Measurements from ENCODE around the gene MRPL53.

The MRPL53 gene

DNA sequence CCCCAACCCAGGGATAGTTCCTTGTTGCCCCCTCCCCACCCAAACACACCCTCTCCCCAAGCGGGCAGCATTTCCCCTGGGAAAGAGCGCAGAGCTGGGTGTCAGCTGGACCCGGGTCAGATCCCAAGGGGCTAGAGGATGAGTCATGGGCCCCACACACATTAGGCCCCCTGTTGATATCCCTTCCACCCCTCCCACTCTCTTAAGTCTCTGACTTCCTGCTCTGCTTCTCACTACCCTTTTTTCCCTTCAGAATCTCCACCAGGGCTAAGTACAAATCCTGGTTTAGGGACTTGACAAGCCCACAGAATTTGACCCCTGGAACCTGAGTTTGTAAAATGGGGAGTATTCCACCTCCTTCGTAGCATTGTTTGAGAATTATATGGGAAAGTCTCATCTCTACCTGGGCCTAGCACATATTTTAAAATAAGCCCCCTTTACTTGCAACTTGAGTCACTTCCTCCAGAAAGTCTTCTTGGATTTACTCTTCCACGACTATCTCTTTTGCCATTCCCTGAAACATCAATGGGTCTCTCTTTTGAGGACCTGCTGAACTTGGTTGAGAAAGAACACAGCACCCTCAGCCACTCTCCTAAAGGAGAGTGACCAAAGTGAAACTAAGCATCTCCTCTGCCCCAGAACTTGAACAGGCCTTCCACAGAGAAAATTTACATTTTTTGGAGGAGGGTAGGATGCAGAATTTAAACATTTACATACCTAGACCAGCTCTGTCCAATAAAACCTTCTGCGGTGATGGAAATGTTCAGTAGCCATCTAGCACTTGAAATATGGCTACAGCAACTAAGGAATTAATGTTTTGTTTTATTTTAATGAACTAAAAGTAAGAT, 35.4 kb downstream of the MRPL53 start:
- peaks cover 7% of the 10 kb centered on the region for H3K36me3 ChIP-seq (ENCODE audit: control insufficient read depth, insufficient read depth, low read length)
- H3K4me1 ChIP-seq (ENCODE audit: control insufficient read depth, insufficient read depth, low read length): peaks cover 22% of the 10 kb centered on the region
- no peaks in the 10 kb centered on the region for H3K9me3 ChIP-seq (ENCODE audit: control insufficient read depth, low read length)
- WGBS, 2 experiments: 76 to 80% methylated on average over 5 to 6 of the region's 6 CpGs
- H3K4me3 ChIP-seq (ENCODE audit: insufficient read depth, low read depth, low read length): no peak overlapping the region
- H3K27me3 ChIP-seq (ENCODE audit: control insufficient read depth, insufficient read depth, low read length, poor library complexity, severe bottlenecking): peaks cover 13% of the 10 kb centered on the region
- H3K27ac ChIP-seq (ENCODE audit: insufficient read depth, low read depth, low read length, poor library complexity, severe bottlenecking): no peak overlapping the region

DNA sequence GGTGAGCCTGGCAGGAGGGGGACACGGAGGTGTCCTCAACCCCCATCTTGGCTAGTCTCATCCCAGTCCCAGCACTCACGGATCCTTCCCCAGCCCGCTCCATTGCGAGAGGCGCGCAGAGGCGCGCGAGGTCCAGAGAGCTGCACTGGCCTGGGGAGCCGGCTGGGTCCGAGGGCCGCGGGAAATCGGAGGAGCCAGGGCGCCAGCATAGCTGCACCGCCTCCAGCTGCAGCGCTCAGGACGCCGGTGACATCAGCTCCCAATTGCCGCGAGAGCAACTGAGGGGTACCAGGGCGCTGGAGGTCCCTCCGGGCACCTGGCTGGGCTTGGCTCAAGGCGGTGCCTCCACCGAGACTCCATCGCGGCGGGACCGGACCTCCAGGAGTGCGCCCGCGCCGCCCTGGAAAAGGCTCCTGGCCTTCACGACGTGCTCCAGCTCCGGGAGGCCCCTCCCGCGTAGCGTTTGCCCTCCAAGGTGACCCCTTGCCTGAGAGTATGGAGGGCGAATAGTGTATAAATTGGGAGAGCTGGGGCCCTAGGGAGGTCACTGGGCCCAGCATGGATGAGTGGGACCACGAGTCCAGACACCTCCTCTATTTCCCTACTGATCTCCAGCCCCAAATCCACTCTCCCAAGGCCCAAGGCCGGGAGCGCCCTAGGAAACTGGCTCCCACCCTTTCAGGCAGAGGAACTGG, 36.2 kb downstream of the MRPL53 start:
- Histone ChIP-seq H3K27me3 (ENCODE audit: control insufficient read depth, insufficient read depth, low read length, poor library complexity, severe bottlenecking) (peaks cover 5% of the 10 kb centered on the region), H3K27ac (ENCODE audit: insufficient read depth, low read depth, low read length, poor library complexity, severe bottlenecking) (no peak overlapping the region), H3K36me3 (ENCODE audit: control insufficient read depth, insufficient read depth, low read length) (peaks cover 7% of the 10 kb centered on the region), H3K4me1 (ENCODE audit: control insufficient read depth, insufficient read depth, low read length) (peaks cover 17% of the 10 kb centered on the region), H3K4me3 (ENCODE audit: insufficient read depth, low read depth, low read length) (no peak overlapping the region), H3K9me3 (ENCODE audit: control insufficient read depth, low read length) (no peaks in the 10 kb centered on the region)
- 95% methylated on average over 43 of the region's 43 CpGs for WGBS, 2 experiments

GRCh38 chr2:74430502-74430901, 42.0 kb downstream of the MRPL53 start:
- no peaks in the 10 kb centered on the region for H3K9me3 ChIP-seq (ENCODE audit: control insufficient read depth, low read length)
- H3K27me3 ChIP-seq (ENCODE audit: control insufficient read depth, insufficient read depth, low read length, poor library complexity, severe bottlenecking): no peaks in the 10 kb centered on the region
- no peaks in the 10 kb centered on the region for H3K4me1 ChIP-seq (ENCODE audit: control insufficient read depth, insufficient read depth, low read length)
- no peak overlapping the region for H3K4me3 ChIP-seq (ENCODE audit: insufficient read depth, low read depth, low read length)
- no peak overlapping the region for H3K27ac ChIP-seq (ENCODE audit: insufficient read depth, low read depth, low read length, poor library complexity, severe bottlenecking)
- WGBS, 2 experiments: 94 to 95% methylated on average over 11 of the region's 11 CpGs
- peaks cover 25% of the 10 kb centered on the region for H3K36me3 ChIP-seq (ENCODE audit: control insufficient read depth, insufficient read depth, low read length)

DNA sequence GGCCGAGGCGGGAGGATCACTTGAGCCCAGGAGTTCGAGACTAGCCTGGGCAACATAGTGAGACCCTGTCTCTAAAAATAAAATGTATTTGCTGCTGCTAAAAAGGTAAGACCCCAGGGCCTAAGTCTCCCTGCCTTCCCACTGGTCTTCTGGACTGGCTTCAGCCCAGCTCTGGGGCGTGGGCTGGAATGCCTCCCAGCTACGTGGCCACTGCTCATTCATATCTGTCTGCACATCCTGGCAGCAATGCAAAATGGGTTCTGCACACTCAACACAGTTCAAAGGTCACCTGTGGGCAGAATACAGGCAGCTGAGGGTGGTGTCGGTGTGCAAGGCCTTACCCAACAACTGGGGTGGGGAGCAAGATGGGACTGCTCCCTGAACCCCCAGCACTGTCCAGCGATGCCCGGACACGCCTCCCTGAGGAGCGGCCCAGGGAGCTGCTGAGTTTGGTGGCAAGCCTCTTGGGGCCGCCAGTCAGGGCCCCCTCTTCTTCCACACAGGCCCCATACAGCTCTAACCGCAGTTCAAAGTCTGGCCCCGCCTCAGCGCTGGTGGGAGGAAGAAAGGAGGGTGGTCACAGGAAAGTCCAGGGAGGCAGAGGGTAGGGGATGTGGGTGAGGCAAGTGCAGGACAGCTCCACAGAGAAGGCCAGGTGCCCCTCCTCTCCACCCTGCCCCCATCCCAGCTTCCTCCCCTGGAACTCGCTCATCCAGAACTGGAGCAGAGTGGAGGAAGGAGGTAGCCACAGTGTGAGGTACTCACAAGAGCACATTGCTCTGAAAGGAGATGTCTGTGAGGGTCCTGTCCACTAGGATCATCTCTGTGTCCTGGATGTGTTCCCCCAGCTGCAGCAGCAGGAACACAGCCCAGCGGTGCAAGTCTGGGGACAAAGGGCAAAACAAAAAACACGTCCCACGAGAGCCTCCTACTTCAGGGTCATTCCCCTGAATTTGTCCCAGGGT, 42.7 kb downstream of the MRPL53 start:
- Histone ChIP-seq H3K27ac (ENCODE audit: insufficient read depth, low read depth, low read length, poor library complexity, severe bottlenecking) (no peak overlapping the region), H3K36me3 (ENCODE audit: control insufficient read depth, insufficient read depth, low read length) (peaks cover 31% of the 10 kb centered on the region), H3K4me3 (ENCODE audit: insufficient read depth, low read depth, low read length) (no peak overlapping the region), H3K27me3 (ENCODE audit: control insufficient read depth, insufficient read depth, low read length, poor library complexity, severe bottlenecking) (no peaks in the 10 kb centered on the region), H3K9me3 (ENCODE audit: control insufficient read depth, low read length) (no peaks in the 10 kb centered on the region), H3K4me1 (ENCODE audit: control insufficient read depth, insufficient read depth, low read length) (no peaks in the 10 kb centered on the region)
- 93 to 95% methylated on average over 18 of the region's 18 CpGs for WGBS, 2 experiments

DNA sequence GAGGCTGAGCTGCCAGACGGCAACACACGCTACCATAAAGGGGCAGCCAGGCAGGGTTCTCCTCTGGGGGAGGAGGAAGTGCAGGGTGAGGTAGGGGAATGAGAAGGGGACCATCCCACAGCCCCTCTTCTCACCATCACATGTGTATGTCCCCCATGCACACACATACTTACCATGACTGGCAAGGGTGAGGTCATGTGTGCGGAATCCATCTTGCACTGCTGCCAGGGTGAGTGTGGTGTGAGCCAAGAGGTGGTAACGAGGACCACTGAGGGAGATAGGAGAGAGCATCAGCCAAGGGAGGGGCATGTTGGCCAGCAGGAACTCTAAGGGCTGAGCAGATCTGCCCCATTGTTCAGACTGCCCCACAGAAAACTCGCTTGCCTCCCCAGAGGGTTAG, 43.8 kb downstream of the MRPL53 start:
- Histone ChIP-seq H3K27me3 (ENCODE audit: control insufficient read depth, insufficient read depth, low read length, poor library complexity, severe bottlenecking) (no peaks in the 10 kb centered on the region), H3K4me3 (ENCODE audit: insufficient read depth, low read depth, low read length) (no peak overlapping the region), H3K9me3 (ENCODE audit: control insufficient read depth, low read length) (no peaks in the 10 kb centered on the region), H3K36me3 (ENCODE audit: control insufficient read depth, insufficient read depth, low read length) (peaks cover 31% of the 10 kb centered on the region), H3K27ac (ENCODE audit: insufficient read depth, low read depth, low read length, poor library complexity, severe bottlenecking) (no peak overlapping the region), H3K4me1 (ENCODE audit: control insufficient read depth, insufficient read depth, low read length) (no peaks in the 10 kb centered on the region)
- WGBS, 2 experiments: 93 to 96% methylated on average over 5 of the region's 5 CpGs

GRCh38 chr2:74427551-74427950, 44.9 kb downstream of the MRPL53 start:
- Histone ChIP-seq H3K27me3 (ENCODE audit: control insufficient read depth, insufficient read depth, low read length, poor library complexity, severe bottlenecking) (no peaks in the 10 kb centered on the region), H3K27ac (ENCODE audit: insufficient read depth, low read depth, low read length, poor library complexity, severe bottlenecking) (no peak overlapping the region), H3K4me3 (ENCODE audit: insufficient read depth, low read depth, low read length) (no peak overlapping the region), H3K36me3 (ENCODE audit: control insufficient read depth, insufficient read depth, low read length) (peaks cover 28% of the 10 kb centered on the region), H3K9me3 (ENCODE audit: control insufficient read depth, low read length) (no peaks in the 10 kb centered on the region), H3K4me1 (ENCODE audit: control insufficient read depth, insufficient read depth, low read length) (peaks cover 3% of the 10 kb centered on the region)
- WGBS, 2 experiments: 90 to 95% methylated on average over 3 of the region's 3 CpGs

GRCh38 chr2:74426181-74426758, 46.2 kb downstream of the MRPL53 start:
- H3K27ac ChIP-seq (ENCODE audit: insufficient read depth, low read depth, low read length, poor library complexity, severe bottlenecking): no peak overlapping the region
- no peaks in the 10 kb centered on the region for H3K9me3 ChIP-seq (ENCODE audit: control insufficient read depth, low read length)
- H3K36me3 ChIP-seq (ENCODE audit: control insufficient read depth, insufficient read depth, low read length): peaks cover 24% of the 10 kb centered on the region
- H3K27me3 ChIP-seq (ENCODE audit: control insufficient read depth, insufficient read depth, low read length, poor library complexity, severe bottlenecking): no peaks in the 10 kb centered on the region
- 89% methylated on average over 14 of the region's 14 CpGs for WGBS, 2 experiments
- peaks cover 3% of the 10 kb centered on the region for H3K4me1 ChIP-seq (ENCODE audit: control insufficient read depth, insufficient read depth, low read length)
- no peak overlapping the region for H3K4me3 ChIP-seq (ENCODE audit: insufficient read depth, low read depth, low read length)

DNA sequence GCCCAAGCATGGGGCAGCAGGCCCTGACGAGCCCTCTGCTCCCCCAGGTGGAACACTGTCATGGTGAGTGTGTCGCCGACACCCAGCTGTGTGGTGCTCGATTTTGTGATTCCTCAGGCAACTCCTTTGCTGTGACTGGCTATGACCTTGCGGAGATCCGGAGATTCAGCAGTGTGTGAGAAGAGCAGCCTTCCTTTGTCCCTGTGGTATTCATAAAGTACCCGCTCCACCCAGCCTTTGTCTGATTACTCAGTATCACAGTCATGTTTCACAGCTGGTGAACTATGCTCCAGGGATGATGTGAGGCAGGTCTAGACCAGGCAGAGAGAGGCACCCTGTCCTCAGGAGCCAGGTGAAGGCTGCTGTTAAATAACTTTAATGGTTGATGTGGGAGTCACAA, 47.0 kb downstream of the MRPL53 start:
- Histone ChIP-seq H3K9me3 (ENCODE audit: control insufficient read depth, low read length) (no peaks in the 10 kb centered on the region), H3K36me3 (ENCODE audit: control insufficient read depth, insufficient read depth, low read length) (peaks cover 24% of the 10 kb centered on the region), H3K4me3 (ENCODE audit: insufficient read depth, low read depth, low read length) (no peak overlapping the region), H3K27me3 (ENCODE audit: control insufficient read depth, insufficient read depth, low read length, poor library complexity, severe bottlenecking) (peaks cover 1% of the 10 kb centered on the region), H3K4me1 (ENCODE audit: control insufficient read depth, insufficient read depth, low read length) (peaks cover 5% of the 10 kb centered on the region), H3K27ac (ENCODE audit: insufficient read depth, low read depth, low read length, poor library complexity, severe bottlenecking) (no peak overlapping the region)
- WGBS, 2 experiments: 94 to 95% methylated on average over 7 of the region's 7 CpGs

- Histone ChIP-seq H3K27ac (ENCODE audit: insufficient read depth, low read depth, low read length, poor library complexity, severe bottlenecking) (no peak overlapping the region), H3K4me1 (ENCODE audit: control insufficient read depth, insufficient read depth, low read length) (peaks cover 5% of the 10 kb centered on the region), H3K9me3 (ENCODE audit: control insufficient read depth, low read length) (no peaks in the 10 kb centered on the region), H3K27me3 (ENCODE audit: control insufficient read depth, insufficient read depth, low read length, poor library complexity, severe bottlenecking) (peaks cover 5% of the 10 kb centered on the region), H3K4me3 (ENCODE audit: insufficient read depth, low read depth, low read length) (no peak overlapping the region), H3K36me3 (ENCODE audit: control insufficient read depth, insufficient read depth, low read length) (peaks cover 24% of the 10 kb centered on the region)
- 91 to 93% methylated on average over 5 of the region's 5 CpGs for WGBS, 2 experiments
These were observed 47.5 kb downstream of the MRPL53 start for GRCh38 chr2:74424995-74425406.

All from ectodermal cell (in vitro differentiated cells).